ENCODE measurements around the gene NUMB.

GRCh38 chr14:73261520-73262426 lies 196.6 kb downstream of the NUMB start:
- TF ChIP-seq CTCF (conservative IDR thresholded peaks at IDR 0.05; ENCODE audit: low read length) (no peak), EZH2phosphoT487 (IDR thresholded peaks at IDR 0.05; ENCODE audit: borderline replicate concordance, low read depth, low read length) (no peak)
